Stimulated activated CD4-positive, alpha-beta T cell treated with anti-CD3 and anti-CD28 coated beads, TNF-alpha, amount 100 ng/mL, for 24 hours (primary cell): ENCODE data around the gene ILK.
A peak's percentile ranks its signal among the peaks of the same experiment; 100 is the strongest.

Experiments
- DNase-seq, 3 experiments: peaks; one replicate each; pipeline ENCODE4 v3.0.0-alpha.2; 2020; ENCODE audit warnings: low read depth in 3 of 3

The ILK gene

GRCh38 chr11:6574816-6575715 is 28.5 kb upstream of the ILK start:
- no peak for DNase-seq

GRCh38 chr11:6576471-6577373 is 26.9 kb upstream of the ILK start:
- DNase-seq = no peak

GRCh38 chr11:6578134-6578533 is 25.4 kb upstream of the ILK start:
- no peak for DNase-seq

GRCh38 chr11:6579681-6580080 is 23.9 kb upstream of the ILK start:
- no peak for DNase-seq

GRCh38 chr11:6583584-6583983 is 20.0 kb upstream of the ILK start:
- DNase-seq = no peak

GRCh38 chr11:6584528-6584927 is 19.0 kb upstream of the ILK start:
- DNase-seq = no peak

- DNase-seq = no peak
These were observed 16.9 kb upstream of the ILK start for GRCh38 chr11:6586434-6587359.

- no peak for DNase-seq
These were observed 16.1 kb upstream of the ILK start for GRCh38 chr11:6587360-6587953.

- no peak for DNase-seq
These were observed 15.6 kb upstream of the ILK start for GRCh38 chr11:6588018-6588417.

GRCh38 chr11:6594142-6594768 is 9.3 kb upstream of the ILK start:
- DNase-seq = no peak

GRCh38 chr11:6596239-6596877 is 7.2 kb upstream of the ILK start:
- DNase-seq = no peak

- no peak for DNase-seq
These were observed 5.0 kb upstream of the ILK start for GRCh38 chr11:6598555-6598954.

- DNase-seq = no peak
These were observed 4.1 kb upstream of the ILK start for GRCh38 chr11:6599449-6599848.

GRCh38 chr11:6599881-6600390 is 3.6 kb upstream of the ILK start:
- DNase-seq = no peak

GRCh38 chr11:6601041-6601461 is 2.5 kb upstream of the ILK start:
- no peak for DNase-seq

- DNase-seq = no peak
These were observed 1.3 kb upstream of the ILK start for GRCh38 chr11:6602096-6602940.

- DNase-seq = peak in 1 of 3 experiments; percentile 21
These were observed 580 bp downstream of the ILK start for GRCh38 chr11:6604081-6604626.

- DNase-seq = no peak
These were observed 1.2 kb downstream of the ILK start for GRCh38 chr11:6604790-6605189.
